Measurements from ENCODE around the gene IRX4.
A peak's percentile ranks its signal among the peaks of the same experiment; 100 is the strongest.
"Not testable (repeated sequence)": the region's sequence is repeated elsewhere in the genome, so short reads cannot be mapped to it uniquely, and the experiment has no call there.

IRX4 gene

DNA sequence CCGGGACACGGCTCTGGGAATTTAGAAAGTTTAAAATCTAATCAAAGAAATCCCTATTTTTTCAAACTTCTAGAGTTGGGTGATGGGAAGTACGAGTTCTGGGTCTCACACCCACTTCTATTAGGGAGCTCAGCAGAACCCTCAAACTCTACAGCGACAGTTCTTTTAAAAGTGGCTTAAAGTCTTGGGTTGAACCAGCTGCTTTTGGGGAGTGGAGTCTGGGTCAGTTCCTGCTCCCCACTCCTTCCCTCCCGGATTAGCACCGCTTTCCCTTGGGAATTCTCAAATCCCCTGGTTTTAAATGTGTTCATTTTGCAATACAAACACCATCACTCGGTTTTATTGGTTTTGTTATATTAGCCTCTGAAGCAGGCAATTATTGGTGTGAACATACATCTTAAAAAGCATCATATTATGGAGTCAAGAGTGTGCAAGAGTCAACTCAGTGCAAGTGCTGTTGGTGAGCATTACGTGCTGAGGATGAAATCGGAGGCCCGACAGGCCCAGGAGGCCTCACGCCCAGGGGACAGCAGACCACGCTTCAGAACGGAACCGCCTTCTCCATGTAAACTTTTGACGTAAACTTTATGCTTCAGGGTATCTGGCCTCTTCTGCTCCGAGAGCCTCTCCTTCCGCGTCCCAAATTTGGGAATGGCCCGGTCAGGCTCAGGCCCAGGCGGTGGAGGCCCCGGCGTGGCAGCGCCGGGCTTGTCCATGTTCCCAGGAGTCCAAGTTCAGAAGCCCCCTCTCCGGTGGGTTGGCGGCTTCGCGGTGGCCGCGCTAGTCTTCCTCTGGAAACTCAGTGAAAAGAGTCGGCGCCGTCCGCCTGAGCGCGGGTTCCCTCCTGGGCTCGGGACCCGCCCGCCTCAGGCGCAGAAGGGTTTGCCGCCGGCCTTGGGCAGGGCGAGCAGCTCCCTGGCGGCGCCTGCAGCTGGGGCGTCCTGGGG lies 5.3 kb downstream of the IRX4 start:
- DNase-seq = no peak

- no peak for DNase-seq
Measured at GRCh38 chr5:1876660-1877064, 6.1 kb downstream of the IRX4 start.

GRCh38 chr5:1875843-1876659 lies 6.7 kb downstream of the IRX4 start:
- peak; percentile 35 for DNase-seq

- DNase-seq = peak; percentile 41
Measured at GRCh38 chr5:1875281-1875842, 7.4 kb downstream of the IRX4 start.

- peak; percentile 94 for DNase-seq
Measured at GRCh38 chr5:1874771-1875220, 7.9 kb downstream of the IRX4 start.

GRCh38 chr5:1874348-1874747 lies 8.4 kb downstream of the IRX4 start:
- DNase-seq = peak; percentile 94

- DNase-seq = peak; percentile 39
Measured at GRCh38 chr5:1873243-1873959, 9.3 kb downstream of the IRX4 start.

GRCh38 chr5:1871441-1871840 lies 11.3 kb downstream of the IRX4 start:
- DNase-seq = no peak

DNA sequence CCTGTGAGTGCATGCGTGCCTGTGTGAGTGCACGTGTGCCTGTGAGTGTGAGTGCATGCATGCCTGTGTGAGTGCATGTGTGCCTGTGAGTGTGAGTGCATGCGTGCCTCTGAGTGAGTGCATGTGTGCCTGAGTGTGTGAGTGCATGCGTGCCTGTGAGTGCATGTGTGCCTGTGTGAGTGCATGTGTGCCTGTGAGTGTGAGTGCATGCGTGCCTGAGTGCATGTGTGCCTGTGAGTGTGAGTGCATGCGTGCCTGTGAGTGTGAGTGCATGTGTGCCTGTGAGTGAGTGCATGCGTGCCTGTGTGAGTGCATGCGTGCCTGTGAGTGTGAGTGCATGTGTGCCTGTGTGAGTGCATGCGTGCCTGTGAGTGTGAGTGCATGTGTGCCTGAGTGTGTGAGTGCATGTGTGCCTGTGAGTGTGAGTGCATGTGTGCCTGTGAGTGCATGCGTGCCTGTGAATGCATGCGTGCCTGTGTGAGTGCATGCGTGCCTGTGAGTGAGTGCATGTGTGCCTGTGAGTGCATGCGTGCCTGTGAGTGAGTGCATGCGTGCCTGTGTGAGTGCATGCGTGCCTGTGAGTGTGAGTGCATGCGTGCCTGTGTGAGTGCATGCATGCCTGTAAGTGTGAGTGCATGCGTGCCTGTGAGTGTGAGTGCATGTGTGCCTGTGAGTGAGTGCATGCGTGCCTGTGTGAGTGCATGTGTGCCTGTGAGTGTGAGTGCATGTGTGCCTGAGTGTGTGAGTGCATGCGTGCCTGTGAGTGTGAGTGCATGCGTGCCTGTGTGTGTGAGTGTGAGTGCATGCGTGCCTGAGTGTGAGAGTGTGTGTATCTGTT lies 12.1 kb downstream of the IRX4 start:
- DNase-seq = not testable (repeated sequence)

DNA sequence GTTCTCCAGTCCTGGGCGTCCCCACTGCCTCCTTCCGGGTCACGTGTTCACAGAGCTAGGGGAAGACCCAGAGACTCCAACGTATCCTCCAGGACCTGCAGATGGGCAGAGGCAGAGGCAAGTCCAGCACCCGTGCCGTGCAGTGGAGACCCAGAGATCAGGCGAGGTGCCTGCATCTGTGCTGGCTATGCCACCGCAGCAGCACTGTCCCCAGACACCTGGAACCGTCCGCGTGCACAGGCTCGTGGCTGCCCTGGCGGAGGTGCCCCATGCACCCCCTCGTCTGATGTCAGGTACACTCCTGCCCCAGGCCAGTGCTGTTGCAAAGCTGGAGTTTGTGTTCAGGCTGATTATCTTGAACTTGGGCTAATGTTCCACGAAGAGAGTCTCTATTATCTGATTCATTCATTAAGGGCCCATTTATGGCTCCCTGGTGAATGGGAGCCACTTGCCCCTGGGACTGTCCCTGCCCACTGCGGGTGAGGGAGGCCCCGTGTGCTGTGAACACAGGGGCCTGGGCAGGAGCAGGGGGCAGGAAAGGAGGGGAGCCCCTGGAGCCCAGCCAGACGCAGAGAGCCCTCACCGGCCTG lies 13.7 kb downstream of the IRX4 start:
- DNase-seq = no peak

DNA sequence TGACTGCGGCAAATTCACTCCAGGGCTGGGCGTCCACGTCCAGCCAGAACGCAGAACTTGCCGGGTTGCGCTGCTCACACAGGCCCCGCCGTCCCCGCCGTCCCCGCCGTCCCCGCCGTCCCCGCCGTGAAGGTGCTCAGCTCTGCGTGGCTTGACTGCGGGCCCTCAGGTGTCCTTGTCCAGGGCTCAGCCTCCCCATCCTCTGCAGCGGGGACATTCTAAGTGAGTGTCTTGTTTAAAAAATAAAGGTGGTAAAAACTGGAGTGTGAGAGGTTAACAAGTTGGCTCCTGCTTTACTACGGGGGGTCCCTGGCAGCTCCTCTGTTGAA lies 14.9 kb downstream of the IRX4 start:
- DNase-seq = no peak

DNA sequence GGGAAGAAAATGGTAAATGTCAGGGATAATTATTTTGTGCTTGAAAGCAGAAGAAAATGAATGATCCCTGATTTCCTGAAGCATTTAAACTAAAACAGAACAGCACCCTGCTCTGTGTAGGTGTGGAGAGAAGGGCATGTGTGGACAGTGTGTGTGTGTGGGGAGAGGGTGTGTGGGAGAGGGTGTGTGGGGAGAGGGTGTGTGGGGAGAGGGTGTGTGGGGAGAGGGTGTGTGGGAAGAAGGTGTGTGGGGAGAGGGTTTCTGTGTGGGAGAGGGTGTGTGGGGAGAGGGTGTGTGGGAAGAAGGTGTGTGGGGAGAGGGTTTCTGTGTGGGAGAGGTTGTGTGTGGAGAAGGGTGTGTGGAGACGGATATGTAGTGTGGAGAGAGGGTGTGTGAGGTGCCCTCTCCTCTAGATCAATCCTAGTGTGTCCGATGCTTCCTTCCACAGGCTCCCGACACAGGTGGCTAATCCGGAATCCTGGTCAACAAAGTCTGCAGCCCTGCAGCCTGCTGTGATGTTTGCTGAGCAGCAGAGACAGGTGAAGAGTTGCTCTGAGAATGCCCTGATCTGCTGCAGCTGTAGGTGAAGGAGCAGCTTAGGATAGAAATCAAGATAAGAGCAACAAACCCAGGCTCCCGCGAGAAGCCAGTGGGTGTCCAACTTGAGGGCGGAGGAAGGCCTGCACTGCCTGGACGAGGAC lies 15.5 kb downstream of the IRX4 start:
- DNase-seq = peak; percentile 7

DNA sequence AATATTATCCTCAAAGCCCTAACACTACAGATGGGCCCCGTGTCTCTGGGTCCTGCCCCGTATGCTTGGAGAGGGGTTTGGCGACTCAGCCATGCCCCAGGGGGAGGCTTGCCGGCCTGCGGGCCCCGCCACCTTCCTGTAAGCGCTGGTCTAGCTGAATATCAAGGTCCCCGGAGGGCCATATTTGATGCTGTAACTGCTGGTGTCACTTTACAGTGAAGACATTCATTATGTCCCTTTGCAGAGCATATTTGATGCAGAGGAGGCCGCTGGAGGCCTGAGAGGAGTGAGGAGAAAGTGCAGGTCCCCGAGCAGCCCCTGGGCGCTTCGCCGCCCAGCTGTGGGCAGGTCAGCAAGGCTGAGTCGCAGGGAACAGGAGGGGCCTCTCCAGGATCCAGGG lies 16.8 kb downstream of the IRX4 start:
- no peak for DNase-seq

GRCh38 chr5:1865486-1865885 lies 17.2 kb downstream of the IRX4 start:
- no peak for DNase-seq

- DNase-seq = no peak
Measured at GRCh38 chr5:1864896-1865440, 17.8 kb downstream of the IRX4 start.

DNA sequence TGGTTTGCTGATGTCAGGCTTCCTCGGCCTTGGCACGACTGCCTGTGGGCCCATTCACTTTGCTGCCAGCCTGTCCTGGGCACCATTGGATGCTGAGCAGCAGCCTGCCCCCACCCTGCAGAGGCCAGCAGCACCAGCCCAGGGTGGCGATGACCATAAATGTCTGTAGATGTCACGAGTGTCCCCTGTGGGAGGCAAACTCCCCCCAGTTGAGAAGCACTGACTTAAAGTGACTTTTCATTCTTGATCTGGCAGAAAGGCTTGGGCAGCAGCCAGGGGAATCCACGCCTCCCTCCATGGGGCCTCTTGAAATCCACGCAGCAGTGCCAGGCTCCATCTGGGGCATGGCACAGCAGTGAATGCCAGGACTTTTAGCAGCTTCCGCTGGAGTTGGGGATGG lies 21.8 kb downstream of the IRX4 start:
- DNase-seq = peak; percentile 11

- DNase-seq = no peak
Measured at GRCh38 chr5:1860021-1860610, 22.6 kb downstream of the IRX4 start.

- no peak for DNase-seq
Measured at GRCh38 chr5:1859099-1859498, 23.6 kb downstream of the IRX4 start.

DNA sequence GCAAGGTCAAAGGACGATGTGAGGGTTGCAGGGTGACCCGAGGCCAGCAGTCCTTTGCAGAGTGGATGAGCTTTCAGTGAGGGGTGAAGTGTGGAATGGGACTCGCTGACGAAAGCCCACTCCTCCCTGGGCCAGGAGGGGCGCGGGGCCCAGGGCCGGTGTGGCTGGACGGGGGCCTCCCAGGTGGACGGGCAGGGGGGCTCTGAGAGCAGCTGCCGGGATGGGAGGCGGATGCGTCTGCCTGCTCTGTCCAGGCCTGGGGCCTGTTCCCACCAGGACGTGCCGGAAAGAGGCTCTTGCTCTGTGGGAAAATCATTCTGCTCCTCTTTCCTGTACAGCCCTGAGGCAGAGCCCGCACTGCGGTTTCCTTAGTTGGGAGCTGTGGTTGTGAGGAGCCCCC lies 24.3 kb downstream of the IRX4 start:
- DNase-seq = no peak

- DNase-seq = no peak
Measured at GRCh38 chr5:1857256-1857600, 25.5 kb downstream of the IRX4 start.
